Right lobe of liver (tissue), 6 donors: ENCODE data around the gene TMEM190. TPM values are rescaled to one million over a fixed set of nuclear protein-coding genes. Genes with fewer than 3 reads are reported as not detected.

Source experiments
- ATAC-seq, 4 donors: fragments of 200-7000 bp; cut with Tn5 transposase; one replicate each; pipeline ENCODE4 v1.9.1; 2020; ENCODE audit warnings: mild to moderate bottlenecking in 4 of 4, moderate library complexity in 4 of 4
- DNase-seq, 3 donors: peaks; one replicate each; pipeline ENCODE4 v3.0.0-alpha.2; 2020
- H3K27ac ChIP-seq, 3 donors: fragments of 200-600 bp; one replicate each; pipeline ENCODE4 v1.8.0; 2022
- H3K27me3 ChIP-seq, 2 donors: fragments of 200-600 bp; one replicate each; pipeline ENCODE4 v1.8.0; 2022
- H3K36me3 ChIP-seq, 4 donors: fragments of 200-600 bp; sonication (generic) in 1 of 4; one replicate each; pipeline versions ENCODE4 v1.5.1 to v1.8.0; 2017 to 2022; ENCODE audit warnings: control low read depth in 1 of 4
- H3K4me1 ChIP-seq, 4 donors: fragments of 200-600 bp; sonication (generic) in 1 of 4; one replicate each; pipeline versions ENCODE4 v1.5.1 to v1.8.0; 2017 to 2022; ENCODE audit warnings: control low read depth in 1 of 4
- H3K4me3 ChIP-seq, 3 donors: fragments of 200-600 bp; one replicate each; pipeline ENCODE4 v1.8.0; 2022
- H3K9me3 ChIP-seq, 4 donors: fragments of 200-600 bp; sonication (generic) in 1 of 4; one replicate each; pipeline versions ENCODE4 v1.5.1 to v1.8.0; 2017 to 2022; ENCODE audit warnings: control low read depth in 1 of 4
- POLR2A ChIP-seq: fragments of 450-650 bp; IDR thresholded peaks from one replicate; pipeline ENCODE4 v1.6.1; 2017; ENCODE audit warnings: antibody characterized with exemption, mild to moderate bottlenecking
- WGBS: methylation state at CpG from one replicate; pipeline ENCODE4 v1.1.6; 2018; ENCODE audit warnings: low coverage, low lambda C conversion rate; ENCODE audit not compliant: insufficient coverage; ENCODE audit errors: missing lambda C conversion rate; 5-methylcytosine and 5-hydroxymethylcytosine counted together
- intact Hi-C, 2 donors: fragments of 100-400 bp; cut with DNase I; formaldehyde crosslinking; loops; one replicate each; pipeline versions ENCODE4 v1.11.2 to v1.14.1; 2022
- total RNA-seq, 6 experiments: library from RNA; depleted of rRNA in 2 of 6; stranded (reverse); fragments of >200 nt in 2 of 6; fragmentation: NEBNext Ultra II Directional in 3 of 6; extraction: Animal tissue kit (Norgen Biotek cat#: 25700) in 3 of 6; gene quantifications; one replicate each; pipeline versions ENCODE4 v1.1.0 to v1.2.4, GENCODE V29; 2016 to 2023
- TF ChIP-seq, protein P1 (sequence below), 4 donors: fragments of 200-600 bp in 3 of 4; fragments of 450-650 bp in 1 of 4; IDR thresholded peaks; one replicate each; pipeline versions ENCODE4 v1.5.1 to v1.8.0; 2016 to 2022; ENCODE audit warnings: antibody characterized with exemption in 4 of 4, mild to moderate bottlenecking in 2 of 4
- donor health status: DM: no; HTN: yes; CAD: no.
- donor health status: DM: no; HTN: no; CAD: no.
- donor health status: DM: no; HTN: no; CAD: no.
- donor health status: DM: no; HTN: yes; CAD: no.
- donor health status: DM: no; HTN: yes; CAD: no.

Gene TMEM190
- total RNA-seq, 6 experiments from 2014 or later = not detected

DNA sequence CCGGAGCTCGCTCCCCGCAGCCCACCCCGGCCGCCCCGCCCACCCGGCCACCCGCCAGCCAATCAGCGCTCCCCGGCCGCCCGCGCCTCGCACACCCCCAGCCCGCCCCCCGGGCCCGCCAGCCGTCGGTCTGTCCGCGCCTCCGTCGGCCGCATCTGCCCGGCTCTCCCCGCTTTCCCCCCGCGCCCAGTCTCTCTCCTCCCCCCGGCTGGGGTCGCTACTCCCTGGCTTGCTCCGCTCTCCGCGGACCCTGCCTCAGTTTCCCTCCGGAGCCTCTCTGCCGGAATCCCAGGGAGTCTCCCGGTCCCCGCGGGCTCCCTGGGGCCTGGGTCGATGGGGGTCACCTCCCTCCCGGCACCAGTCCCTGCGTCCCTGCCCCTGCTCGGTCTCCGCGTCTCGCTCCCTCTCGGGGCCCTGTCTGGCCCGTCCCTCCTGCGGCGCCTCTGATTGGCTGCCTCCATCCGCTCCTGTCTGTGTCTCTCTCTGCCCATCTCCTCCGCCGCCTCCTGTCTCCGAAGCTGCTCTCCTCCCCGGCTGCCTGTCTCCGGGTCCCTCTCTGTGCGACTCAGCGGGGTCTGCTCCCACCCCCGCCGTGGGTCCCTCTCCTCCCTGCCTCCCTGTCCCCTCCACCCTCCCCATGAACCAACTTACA, 6.8 kb upstream of the TMEM190 start:
- H3K4me3 ChIP-seq = no peak overlapping the region
- peaks cover 0 to 15% of the 10 kb centered on the region in 2 donors for H3K27me3 ChIP-seq
- 4% methylated on average over 26 of the region's 59 CpGs for WGBS
- no peaks in the 10 kb centered on the region for H3K36me3 ChIP-seq
- intact Hi-C loops = loop anchor here in 1 of 2 donors (10.0 kb wide), 1 partner anchor 75 kb away; no protein-coding TSS in a partner anchor
- no peak overlapping the region for H3K27ac ChIP-seq
- DNase-seq (no peak), ATAC-seq (peak in 1 of 4 donors; percentile 6)
- H3K9me3 ChIP-seq = no peaks in the 10 kb centered on the region
- TF ChIP-seq POLR2A = no peak
- TF ChIP-seq, protein P1, sequence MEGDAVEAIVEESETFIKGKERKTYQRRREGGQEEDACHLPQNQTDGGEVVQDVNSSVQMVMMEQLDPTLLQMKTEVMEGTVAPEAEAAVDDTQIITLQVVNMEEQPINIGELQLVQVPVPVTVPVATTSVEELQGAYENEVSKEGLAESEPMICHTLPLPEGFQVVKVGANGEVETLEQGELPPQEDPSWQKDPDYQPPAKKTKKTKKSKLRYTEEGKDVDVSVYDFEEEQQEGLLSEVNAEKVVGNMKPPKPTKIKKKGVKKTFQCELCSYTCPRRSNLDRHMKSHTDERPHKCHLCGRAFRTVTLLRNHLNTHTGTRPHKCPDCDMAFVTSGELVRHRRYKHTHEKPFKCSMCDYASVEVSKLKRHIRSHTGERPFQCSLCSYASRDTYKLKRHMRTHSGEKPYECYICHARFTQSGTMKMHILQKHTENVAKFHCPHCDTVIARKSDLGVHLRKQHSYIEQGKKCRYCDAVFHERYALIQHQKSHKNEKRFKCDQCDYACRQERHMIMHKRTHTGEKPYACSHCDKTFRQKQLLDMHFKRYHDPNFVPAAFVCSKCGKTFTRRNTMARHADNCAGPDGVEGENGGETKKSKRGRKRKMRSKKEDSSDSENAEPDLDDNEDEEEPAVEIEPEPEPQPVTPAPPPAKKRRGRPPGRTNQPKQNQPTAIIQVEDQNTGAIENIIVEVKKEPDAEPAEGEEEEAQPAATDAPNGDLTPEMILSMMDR (IDR thresholded peaks at IDR 0.05) = no peak
- H3K4me1 ChIP-seq = no peaks in the 10 kb centered on the region

DNA sequence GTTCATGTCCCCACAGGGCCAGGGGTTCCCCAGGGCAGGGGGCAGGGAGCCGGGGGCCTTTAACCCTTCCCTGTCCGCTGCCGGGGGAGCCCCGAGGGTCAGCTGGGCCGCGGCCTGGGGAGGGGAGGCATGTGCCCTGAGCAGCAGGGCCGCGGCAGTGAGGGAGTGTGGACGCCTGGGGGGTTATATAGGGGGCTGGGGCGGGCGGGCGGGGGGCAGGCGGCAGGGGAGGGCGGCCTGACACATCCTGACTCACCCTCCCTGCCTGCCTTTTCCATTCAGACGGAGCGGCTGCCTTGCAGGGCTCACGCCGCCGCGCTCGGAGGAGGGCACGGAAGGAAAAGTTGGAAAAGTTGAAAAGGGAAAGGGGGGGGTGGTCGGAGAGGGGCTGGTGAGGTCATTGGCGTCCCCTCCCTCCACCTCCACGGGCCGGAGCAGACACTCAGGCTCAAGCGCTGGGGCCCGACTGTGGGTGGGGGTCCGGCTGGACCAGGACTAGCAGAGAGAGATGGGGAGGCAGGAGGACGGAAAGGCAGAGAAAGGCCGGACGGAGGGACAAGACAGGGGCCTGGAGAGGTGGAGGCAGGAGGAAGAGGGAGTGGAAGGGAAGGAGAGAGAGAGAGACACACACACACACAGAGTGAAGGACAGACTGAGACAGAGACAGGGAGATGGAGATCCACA, 6.2 kb upstream of the TMEM190 start, which contains the start of gene IL11:
IL11 (minus strand) TSS at position 159 of the 684 bp plus-strand sequence; CDS start at position 6, 153 bp downstream.
- no peak for DNase-seq
- H3K4me3 ChIP-seq = no peak within 1 kb of the TSS
- no peak within 1 kb of the TSS for H3K27ac ChIP-seq
- ATAC-seq = no peak
- H3K9me3 ChIP-seq = no peaks in the 10 kb centered on the region
- TF ChIP-seq, protein P1 (IDR thresholded peaks at IDR 0.05) = no peak
- no peak for TF ChIP-seq POLR2A
- 5% methylated on average over 29 of the region's 32 CpGs for WGBS
- H3K27me3 ChIP-seq = peaks cover 0 to 17% of the 10 kb centered on the region in 2 donors
- no peaks in the 10 kb centered on the region for H3K4me1 ChIP-seq
- intact Hi-C loops = loop anchor here in 1 of 2 donors (10.0 kb wide), 1 partner anchor 76 kb away; no protein-coding TSS in a partner anchor
- no peaks in the 10 kb centered on the region for H3K36me3 ChIP-seq

DNA sequence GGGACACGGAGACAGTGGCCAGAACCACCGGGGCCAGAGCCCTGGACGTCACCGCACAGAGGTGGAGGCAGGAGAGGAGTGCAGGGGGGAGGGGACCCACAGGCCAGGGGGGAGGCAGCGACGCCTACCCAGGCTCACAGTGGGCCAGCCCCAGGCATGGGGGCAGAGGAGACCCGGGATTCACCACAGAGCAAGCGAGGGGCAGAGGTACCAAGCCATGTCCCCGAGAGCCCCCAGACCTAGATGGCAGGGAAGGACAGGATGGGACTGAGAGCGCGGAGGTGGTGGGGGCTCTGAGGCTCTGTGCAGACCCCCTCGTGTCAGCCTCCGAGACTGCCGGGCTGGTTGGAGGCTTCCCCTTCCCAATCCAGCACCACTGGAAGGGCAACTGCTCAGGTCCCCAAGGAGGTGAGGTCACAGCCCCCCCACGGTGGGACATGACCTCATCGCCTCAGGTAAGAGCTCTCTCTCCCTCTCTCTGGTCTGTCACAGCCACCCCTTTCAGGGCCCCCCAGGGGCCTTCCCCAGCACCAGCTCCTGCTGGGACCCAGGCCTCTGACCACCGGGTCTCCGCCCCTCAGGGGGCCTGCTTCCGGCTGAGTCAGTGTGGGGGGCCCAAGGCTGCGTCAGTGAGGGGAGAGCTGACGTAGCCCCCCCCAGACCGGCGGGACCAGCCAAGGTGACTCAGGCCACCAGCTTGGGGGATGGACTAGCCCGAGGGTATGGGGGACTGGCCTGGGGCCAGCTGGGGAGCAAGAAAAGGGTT, 4.1 kb upstream of the TMEM190 start:
- no peaks in the 10 kb centered on the region for H3K9me3 ChIP-seq
- no peak overlapping the region for H3K27ac ChIP-seq
- peaks cover 0 to 23% of the 10 kb centered on the region in 2 donors for H3K27me3 ChIP-seq
- no peak for TF ChIP-seq POLR2A
- TF ChIP-seq, protein P1 (IDR thresholded peaks at IDR 0.05) = no peak
- intact Hi-C loops = loop anchor here in 1 of 2 donors (10.0 kb wide), 1 partner anchor 78 kb away; no protein-coding TSS in a partner anchor
- ATAC-seq = peak in 1 of 4 donors; percentile 3
- DNase-seq = peak in 1 of 3 donors; percentile 19
- H3K36me3 ChIP-seq = no peaks in the 10 kb centered on the region
- H3K4me1 ChIP-seq = no peaks in the 10 kb centered on the region
- H3K4me3 ChIP-seq = no peak overlapping the region
- 33% methylated on average over 11 of the region's 24 CpGs for WGBS

DNA sequence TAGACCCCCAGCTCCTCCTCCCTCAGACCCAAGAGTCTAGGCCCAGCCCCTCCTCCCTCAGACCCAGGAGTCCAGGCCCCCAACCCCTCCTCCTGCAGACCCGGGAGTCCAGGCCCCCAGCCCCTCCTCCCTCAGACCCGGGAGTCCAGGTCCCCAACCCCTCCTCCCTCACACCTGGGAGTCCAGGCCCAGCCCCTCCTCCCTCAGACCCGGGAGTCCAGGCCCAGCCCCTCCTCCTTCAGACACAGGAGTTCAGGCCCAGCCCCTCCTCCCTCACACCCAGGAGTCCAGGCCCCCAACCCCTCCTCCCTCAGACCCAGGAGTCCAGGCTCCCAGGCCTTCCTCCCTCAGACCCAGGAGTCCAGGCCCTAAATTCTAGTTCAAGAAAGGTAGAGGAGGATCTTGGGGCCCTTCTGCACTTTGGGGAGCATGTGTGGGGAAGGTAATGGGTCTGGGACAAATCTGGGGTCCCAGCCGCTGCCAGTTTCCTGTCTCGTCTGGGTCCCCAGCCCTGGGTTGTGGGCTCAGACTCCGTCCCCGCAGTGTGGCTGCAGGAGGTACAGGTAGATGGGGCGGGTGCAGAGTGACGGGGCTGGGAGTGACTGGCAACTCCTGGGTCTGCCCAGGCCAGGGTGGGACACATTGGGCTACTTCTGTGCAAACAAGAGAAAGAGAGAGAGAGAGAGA, 3.2 kb upstream of the TMEM190 start:
- Histone ChIP-seq H3K4me1 (no peaks in the 10 kb centered on the region), H3K27ac (no peak overlapping the region), H3K9me3 (no peaks in the 10 kb centered on the region), H3K4me3 (no peak overlapping the region), H3K27me3 (peaks cover 0 to 23% of the 10 kb centered on the region in 2 donors), H3K36me3 (no peaks in the 10 kb centered on the region)
- TF ChIP-seq, protein P1 (IDR thresholded peaks at IDR 0.05) = no peak
- no peak for TF ChIP-seq POLR2A
- DNase-seq (no peak), ATAC-seq (no peak)
- intact Hi-C loops = loop anchor here in 1 of 2 donors (10.0 kb wide), 1 partner anchor 79 kb away; no protein-coding TSS in a partner anchor
- WGBS = 50% methylated on average over 7 of the region's 9 CpGs
